HG03175 (cell line): ENCODE results near the gene URB1.

Experiments used
- ATAC-seq: cut with Tn5 transposase; IDR thresholded peaks from one replicate; pipeline ENCODE4 v1.9.1; 2021; ENCODE audit warnings: mild to moderate bottlenecking, moderate library complexity; ENCODE audit not compliant: unreplicated experiment

The URB1 gene

DNA sequence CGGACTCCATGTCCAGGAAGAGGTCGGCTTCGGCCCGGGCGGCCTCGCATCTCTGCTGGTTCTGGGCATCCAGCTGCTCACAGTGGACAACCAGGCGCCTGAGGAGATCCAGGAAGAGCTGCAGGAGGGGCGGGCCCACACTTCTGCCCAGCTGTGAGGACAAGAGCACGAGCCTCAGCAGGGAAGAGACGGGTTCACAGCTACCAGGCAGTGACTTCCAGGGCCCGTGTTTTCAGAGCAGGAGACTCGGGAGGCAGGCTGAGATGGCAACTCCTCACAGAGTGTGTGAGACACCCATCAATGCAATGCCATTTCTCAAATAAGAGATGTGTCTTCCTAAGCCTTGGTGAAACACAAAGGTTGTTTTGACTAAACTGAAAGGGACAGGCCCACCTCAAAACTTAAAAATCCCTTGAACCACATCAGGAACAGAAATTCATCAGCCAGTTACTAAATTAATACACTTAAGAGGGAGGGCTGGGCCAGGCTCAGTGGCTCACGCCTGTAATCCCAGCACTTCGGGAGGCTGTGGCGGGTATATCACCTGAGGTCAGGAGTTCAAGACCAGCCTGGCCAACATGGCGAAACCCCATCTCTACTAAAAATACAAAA lies 43.4 kb downstream of the URB1 start:
- no peak for ATAC-seq

GRCh38 chr21:32348604-32349332 lies 44.0 kb downstream of the URB1 start:
- no peak for ATAC-seq

DNA sequence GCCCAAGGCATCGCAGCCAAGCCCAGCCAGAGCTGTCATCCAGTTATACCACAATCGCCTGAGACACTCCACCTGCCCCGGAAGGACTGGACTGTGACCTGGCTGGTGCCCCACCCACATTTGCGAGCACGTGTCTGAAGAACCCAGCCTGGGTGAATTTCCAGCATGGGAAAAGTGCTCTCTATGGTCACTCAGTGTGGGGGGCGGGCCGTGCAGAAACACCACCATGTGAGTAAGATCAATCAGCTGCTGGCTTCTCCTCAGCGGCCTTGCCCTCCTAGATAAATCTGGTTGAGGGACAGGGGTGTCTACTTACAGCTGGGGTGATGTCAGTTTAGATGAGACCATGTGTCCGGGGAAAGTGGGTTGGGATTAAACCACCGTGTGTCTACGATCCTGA lies 44.8 kb downstream of the URB1 start:
- ATAC-seq: no peak

GRCh38 chr21:32347351-32347750 lies 45.5 kb downstream of the URB1 start:
- ATAC-seq: no peak

- ATAC-seq: no peak
Observed at GRCh38 chr21:32346951-32347350, 45.9 kb downstream of the URB1 start.

DNA sequence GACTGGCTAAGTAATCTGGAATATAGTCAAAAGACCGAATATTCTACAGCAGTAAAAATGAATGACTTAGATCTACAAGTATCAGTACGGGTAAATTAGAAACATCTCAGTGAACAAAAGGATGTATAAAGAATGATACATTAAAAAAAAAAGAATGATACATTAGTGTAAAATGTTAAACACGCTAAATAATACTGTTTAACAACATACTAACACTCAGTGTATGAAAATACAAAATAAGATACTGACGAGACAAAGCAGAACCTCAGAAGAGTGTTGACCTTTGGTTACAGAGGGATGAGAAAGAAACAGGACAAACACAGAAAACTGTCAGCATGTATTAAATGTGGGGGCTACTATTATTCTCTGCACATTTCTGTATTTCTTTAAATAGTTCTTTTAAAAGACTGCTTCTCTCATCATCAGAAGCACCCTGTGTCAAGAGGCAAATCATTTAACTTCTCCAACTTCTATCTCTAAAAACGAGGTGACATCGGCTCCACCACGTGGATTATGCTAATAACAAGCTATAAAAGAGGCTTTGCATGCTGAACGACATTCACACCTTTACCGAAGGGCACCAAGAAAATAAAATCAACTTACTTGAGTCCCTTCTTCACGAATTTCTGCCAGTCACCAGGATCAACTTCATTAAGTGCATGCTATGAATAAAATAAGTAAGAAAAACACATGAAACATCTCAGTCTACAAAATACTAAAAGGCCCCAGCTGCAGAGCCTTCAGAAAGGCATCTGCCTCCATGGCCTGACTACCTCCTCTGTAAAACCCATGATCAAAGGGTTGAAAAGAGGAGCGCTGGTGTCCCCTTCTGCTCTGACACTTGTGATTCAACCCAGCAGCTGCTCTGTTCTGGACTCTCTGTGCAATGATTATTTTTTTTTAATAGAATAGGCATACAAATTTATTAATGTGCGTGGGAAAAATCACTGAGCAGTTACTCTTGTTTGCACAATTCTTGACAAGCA lies 51.7 kb downstream of the URB1 start:
- no peak for ATAC-seq

GRCh38 chr21:32338209-32338921 lies 54.4 kb downstream of the URB1 start:
- no peak for ATAC-seq

DNA sequence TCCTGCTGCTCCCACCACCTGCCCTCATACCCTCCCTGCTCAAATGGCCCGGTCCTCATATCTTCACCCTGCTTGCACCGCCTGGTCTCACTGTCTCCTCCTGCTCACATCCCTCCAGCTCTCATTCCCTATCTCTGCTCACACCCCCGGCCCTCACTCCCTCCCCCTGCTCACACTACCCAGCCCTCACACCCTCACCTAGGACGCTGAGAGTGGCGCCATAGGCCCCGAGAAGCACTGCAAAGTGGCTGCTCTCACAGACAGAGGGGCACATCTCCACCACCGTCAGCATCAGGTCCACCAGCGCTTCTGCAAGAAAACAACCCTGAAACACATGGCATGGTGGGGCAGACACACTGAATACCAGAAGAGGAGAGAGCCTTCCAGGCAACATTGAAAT lies 55.6 kb downstream of the URB1 start:
- ATAC-seq: no peak

GRCh38 chr21:32336711-32337110 lies 56.1 kb downstream of the URB1 start:
- ATAC-seq: no peak

GRCh38 chr21:32335601-32336575 lies 56.9 kb downstream of the URB1 start:
- ATAC-seq: no peak

DNA sequence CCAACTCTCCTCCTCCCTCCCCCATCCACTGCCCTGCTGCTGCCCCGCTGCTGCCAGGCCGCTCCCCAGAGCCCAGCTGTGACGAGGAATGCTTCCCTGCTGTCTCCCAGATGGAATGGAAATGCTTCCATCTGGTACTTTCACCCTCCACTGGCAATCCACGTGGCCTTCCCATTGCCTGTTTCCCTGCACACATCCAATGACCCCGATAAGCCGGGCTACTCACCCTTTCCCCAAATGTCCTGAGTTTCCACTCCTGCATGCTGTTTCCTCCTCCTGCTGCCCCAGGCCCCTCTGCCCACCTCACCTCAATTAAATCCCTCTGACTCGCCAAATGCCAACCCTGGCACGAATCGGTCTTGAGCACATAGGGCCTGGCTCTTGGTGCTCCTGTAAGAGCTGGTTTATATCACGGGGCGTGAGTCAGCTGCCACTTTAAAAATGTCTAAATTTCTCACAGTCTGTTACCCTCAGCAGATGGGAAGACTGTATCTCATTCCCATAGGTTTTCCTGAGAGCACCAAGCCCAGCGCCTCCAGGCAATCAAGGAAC lies 57.8 kb downstream of the URB1 start:
- no peak for ATAC-seq

DNA sequence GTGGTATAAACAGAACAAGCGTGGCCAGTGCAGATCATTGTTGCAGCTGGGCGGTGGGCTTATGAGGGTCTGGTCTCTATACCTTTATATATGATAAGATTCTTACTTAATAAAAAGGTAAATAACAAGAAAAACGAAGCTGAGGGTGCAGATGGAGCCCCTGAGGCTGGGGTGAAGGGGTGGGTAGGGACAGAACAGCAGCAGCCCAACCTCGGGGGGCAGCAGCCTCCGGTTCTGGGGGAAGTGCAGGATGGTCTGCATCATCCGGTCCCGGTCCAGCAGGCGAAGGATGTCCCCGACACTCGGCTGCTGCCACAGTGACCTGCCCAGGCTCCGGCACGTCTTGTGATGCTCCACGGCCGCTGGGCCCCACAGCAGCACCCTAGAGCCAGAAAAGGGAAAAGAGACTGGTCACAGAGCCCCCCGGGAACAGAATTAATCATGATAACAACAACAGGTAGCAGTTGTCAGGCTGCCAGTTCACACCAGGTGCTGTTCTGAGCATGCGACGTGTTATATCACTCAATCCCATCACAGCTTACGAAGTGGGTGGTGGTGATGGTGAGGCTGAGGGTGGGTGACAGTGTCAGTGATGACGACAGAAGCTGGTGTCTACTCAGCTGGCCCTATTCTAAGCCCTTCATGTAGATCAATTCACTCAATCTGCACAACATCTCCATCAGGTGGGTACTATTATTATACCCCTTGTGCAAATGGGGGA lies 58.7 kb downstream of the URB1 start:
- no peak for ATAC-seq

- ATAC-seq: no peak
Observed at GRCh38 chr21:32332463-32332951, 60.3 kb downstream of the URB1 start.

GRCh38 chr21:32331444-32332305 lies 61.1 kb downstream of the URB1 start:
- ATAC-seq: no peak

GRCh38 chr21:32330784-32331311 lies 62.0 kb downstream of the URB1 start:
- ATAC-seq: no peak

DNA sequence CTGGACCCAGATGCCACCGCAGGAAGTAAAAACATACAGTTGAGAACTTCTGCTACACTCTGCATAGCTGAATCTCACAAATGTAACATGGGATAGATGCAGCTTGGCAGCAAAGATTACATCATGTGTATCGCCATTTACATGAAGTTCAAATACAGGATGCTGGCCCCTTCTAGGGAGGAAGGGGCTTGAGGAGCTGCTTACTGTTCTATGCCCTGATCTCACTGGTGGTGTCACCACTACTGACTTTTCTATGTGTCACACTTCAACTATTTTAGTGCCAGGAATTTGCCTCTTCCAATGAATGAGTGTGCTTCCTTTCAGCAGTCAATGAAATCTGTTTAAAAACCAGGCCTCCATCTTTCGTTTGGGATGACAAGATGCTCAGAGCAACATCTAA lies 63.0 kb downstream of the URB1 start:
- no peak for ATAC-seq

DNA sequence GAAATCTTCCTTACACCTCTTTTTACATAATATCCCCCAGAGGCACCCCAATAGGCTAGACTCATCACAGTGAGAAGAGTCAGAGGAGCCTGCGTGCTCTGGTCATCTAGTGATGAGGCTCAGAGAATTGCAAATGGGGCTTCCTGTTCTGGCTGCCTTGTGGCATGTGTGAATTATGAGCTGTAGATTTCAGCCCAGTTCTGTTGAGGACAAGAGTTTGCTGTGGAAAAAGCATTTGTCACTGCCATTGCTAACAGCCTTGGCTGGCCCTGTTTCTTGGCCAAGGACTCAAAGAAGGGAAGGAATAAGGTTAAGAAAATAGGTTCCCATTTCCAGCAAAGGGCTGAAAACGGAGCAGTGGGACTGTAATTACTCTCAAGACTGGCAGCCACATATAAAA lies 63.5 kb downstream of the URB1 start:
- no peak for ATAC-seq
